T-helper 9 cell (primary cell): ENCODE measurements around the gene MAP2K7.
"Not testable (repeated sequence)": the region's sequence is repeated elsewhere in the genome, so short reads cannot be mapped to it uniquely, and the experiment has no call there.

Experiments
- DNase-seq: peaks from one replicate; pipeline ENCODE4 v3.0.0-alpha.2; 2020

Gene MAP2K7

GRCh38 chr19:7932276-7932929 lies 28.7 kb downstream of the MAP2K7 start:
- DNase-seq = no peak

GRCh38 chr19:7932930-7933300 lies 29.2 kb downstream of the MAP2K7 start:
- no peak for DNase-seq

GRCh38 chr19:7933411-7933810 lies 29.7 kb downstream of the MAP2K7 start:
- DNase-seq = no peak

- no peak for DNase-seq
Measured at GRCh38 chr19:7933828-7934725, 30.4 kb downstream of the MAP2K7 start.

- DNase-seq = no peak
Measured at GRCh38 chr19:7934766-7935165, 31.1 kb downstream of the MAP2K7 start.

GRCh38 chr19:7940841-7941240 lies 37.2 kb downstream of the MAP2K7 start:
- no peak for DNase-seq

GRCh38 chr19:7941895-7942596 lies 38.4 kb downstream of the MAP2K7 start:
- no peak for DNase-seq

- no peak for DNase-seq
Measured at GRCh38 chr19:7942981-7943443, 39.3 kb downstream of the MAP2K7 start.

GRCh38 chr19:7943444-7944176 lies 39.9 kb downstream of the MAP2K7 start, which contains the start of gene TIMM44:
Gene TIMM44, minus strand, starts transcription at chr19:7943666. Its CDS starts 15 bp downstream, at chr19:7943651.
- DNase-seq = peak; percentile 95

- peak; percentile 83 for DNase-seq
Measured at GRCh38 chr19:7944177-7944761, 40.6 kb downstream of the MAP2K7 start.

GRCh38 chr19:7947939-7948338 lies 44.3 kb downstream of the MAP2K7 start:
- DNase-seq = no peak

GRCh38 chr19:7953060-7953459 lies 49.4 kb downstream of the MAP2K7 start:
- DNase-seq = no peak

GRCh38 chr19:7953576-7953975 lies 49.9 kb downstream of the MAP2K7 start:
- no peak for DNase-seq

GRCh38 chr19:7955696-7956095 lies 52.0 kb downstream of the MAP2K7 start:
- DNase-seq = no peak

GRCh38 chr19:7959211-7959610 lies 55.5 kb downstream of the MAP2K7 start:
- no peak for DNase-seq

GRCh38 chr19:7961082-7961481 lies 57.4 kb downstream of the MAP2K7 start:
- DNase-seq = not testable (repeated sequence)

GRCh38 chr19:7961920-7962626 lies 58.4 kb downstream of the MAP2K7 start:
- no peak for DNase-seq

- DNase-seq = no peak
Measured at GRCh38 chr19:7962644-7963268, 59.1 kb downstream of the MAP2K7 start.

- no peak for DNase-seq
Measured at GRCh38 chr19:7963566-7963965, 59.9 kb downstream of the MAP2K7 start.
